Cortex of kidney (tissue), 1 donor: ENCODE data around the gene IL32.

Experiments
- DNase-seq: peaks from one replicate; lab custom pipeline; 2025; lab: John Stamatoyannopoulos, UW

IL32 gene

GRCh38 chr16:3089717-3090592, 24.5 kb downstream of the IL32 start:
- DNase-seq, result no peak

DNA sequence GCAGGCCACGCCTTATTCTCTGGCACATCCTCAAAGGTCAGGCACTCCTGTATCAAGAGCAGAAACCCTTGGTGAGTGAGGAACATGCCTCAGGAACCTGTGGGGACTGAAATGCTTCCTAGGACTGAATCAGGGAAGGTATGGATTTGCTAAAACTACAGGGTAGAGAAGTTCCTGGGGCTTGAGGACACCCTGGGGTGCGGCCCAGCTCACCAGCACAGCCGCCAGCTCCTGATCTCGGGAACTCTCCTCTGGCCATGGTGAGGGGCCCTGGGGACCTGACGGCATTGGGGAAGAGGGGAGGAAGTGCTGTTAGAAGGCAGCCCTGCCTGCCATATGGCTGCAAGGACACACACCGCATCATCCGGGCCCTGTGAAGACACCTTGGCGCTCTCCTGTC, 26.1 kb downstream of the IL32 start:
- DNase-seq, result no peak

GRCh38 chr16:3092501-3092941, 27.1 kb downstream of the IL32 start:
- no peak for DNase-seq

DNA sequence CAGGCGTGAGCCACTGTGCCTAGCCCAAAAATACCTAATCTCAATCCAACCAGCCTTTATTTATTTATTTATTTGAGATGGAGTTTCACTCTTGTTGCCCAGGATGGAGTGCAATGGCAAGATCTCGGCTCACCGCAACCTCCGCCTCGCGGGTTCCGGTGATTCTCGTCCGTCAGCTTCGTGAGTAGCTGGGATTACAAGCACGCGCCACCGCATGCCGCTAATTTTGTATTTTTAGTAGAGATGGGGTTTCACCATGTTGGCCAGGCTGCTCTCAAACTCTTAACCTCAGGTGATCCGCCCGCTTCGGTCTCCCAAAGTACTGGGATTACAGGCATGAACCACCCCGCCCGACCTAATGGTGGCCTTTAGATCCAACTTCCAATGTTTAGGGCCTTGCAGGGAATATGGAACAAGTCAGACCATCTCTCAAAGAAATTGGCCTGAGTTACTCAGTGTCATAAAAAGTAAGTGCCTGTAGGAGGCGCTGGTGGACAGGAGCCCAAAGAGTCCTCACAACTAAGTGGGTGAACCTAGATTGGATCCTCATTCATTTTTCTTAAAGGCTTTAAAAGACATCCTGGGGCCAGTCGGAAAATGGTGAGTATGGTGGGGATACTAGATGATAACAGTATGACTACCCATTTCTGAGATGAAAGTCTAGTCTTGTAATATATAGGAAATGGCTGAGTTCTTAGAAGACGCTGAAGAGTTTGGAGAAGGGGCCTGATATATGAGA, 29.0 kb downstream of the IL32 start:
- DNase-seq, result no peak

DNA sequence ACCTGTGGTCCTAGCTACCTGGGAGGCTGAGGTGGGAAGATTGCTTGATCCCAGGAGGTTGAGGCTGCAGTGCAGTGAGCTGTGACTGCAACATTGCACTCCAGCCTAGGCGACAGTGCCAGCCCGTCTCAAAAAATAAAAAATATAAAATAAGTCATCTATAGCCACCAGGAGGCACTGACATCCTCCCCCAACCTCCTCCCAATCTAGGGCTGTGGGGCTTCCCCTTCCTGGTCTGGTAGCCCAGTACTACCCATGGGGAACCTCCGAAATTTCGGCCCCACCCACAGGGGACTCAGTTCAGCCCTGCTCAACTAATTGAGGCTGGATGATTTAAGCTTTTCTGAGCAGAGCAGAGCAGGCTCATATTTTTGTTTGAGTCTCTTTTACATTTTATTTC, 30.4 kb downstream of the IL32 start:
- no peak for DNase-seq

- no peak for DNase-seq
Observed at GRCh38 chr16:3096362-3096761, 30.9 kb downstream of the IL32 start.

GRCh38 chr16:3097266-3097665, 31.8 kb downstream of the IL32 start:
- DNase-seq, result no peak

DNA sequence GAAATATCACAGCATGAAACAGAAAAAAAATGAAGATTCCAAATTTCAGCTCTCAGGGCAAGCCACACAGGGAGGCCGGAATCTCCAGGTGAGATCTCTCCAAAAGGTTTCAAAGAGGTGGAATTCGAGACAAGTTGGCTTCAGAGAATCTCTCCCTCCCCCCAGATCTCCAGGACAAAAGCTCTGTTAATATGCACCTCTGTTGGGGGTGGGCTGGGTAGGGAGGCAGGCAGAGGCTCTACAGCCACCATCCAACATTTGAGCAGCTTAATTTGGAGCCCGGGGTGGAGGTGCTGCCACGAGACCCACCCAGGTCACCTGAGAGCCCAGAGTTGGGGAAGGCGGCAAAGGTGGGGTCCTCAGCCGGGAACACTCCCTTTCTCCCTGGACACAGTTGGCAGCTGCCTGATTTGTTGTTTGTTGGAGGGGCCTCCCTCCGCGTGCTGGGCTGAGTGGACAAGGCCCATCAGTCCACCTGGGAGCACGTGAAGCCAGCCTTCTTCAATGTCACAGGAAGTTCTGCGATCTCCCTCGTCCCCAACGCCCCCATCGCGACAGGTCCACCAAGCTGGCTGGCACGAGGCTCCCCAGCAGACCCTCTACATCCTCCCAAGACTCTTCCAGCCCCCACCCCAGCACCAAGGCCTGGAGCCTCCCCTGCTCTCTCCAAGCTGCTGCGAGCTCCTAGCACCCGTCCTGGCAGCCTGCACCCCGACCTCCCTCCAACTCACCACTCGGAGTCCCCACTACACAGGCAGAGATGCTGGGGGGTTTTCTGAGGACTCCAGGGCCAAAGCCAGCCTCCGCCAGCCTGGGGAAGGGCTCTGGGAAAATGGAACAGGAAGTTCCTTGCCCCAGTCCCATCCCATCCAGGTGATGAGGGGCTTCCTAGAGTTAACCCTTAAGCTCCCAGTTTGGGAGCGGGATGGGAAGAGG, 33.3 kb downstream of the IL32 start, which contains the start of gene ZSCAN10:
Gene ZSCAN10 (minus strand): TSS at position 836 of the 936 bp plus-strand sequence. CDS start 6,357 bp downstream, outside the sequence.
- DNase-seq, result no peak

- DNase-seq, result no peak
Observed at GRCh38 chr16:3099395-3099731, 33.9 kb downstream of the IL32 start.

DNA sequence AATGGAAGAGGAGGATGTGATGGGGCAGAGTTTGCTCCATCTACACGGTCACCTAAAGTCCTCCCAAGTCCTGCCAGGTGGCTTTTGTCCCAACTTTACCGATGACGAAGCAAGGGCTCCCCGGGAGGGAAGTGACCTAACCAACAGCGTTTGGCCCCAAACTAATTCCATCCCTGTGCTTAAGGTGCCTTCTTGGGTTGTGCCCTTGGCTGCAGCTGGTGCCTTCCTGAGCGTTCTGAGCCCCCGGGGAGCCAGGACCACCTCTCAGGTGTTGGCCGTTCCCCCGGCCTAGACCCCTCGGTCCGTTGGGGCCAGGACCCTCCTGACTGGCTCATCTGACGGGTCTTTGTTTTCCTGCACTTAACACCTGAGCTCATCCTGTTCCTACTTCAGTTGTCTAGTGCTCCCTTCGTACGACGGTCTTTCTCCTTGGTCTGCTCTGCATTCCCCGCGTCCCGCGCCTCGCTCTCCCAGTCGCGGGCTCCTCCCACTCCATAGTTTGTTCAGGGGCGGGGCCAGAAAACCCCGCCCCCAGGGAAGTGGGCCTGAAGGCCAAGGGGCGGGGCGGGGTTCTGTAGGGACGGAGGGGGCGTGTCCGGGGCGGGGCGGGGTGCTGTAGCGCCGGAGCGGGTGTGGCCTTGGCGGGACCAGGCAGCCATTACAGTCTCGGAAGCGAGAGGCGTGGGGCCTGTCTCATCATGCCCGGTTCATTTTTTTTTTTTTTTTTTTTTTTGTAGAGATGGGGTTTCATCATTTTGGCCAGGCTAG, 34.5 kb downstream of the IL32 start:
- no peak for DNase-seq

DNA sequence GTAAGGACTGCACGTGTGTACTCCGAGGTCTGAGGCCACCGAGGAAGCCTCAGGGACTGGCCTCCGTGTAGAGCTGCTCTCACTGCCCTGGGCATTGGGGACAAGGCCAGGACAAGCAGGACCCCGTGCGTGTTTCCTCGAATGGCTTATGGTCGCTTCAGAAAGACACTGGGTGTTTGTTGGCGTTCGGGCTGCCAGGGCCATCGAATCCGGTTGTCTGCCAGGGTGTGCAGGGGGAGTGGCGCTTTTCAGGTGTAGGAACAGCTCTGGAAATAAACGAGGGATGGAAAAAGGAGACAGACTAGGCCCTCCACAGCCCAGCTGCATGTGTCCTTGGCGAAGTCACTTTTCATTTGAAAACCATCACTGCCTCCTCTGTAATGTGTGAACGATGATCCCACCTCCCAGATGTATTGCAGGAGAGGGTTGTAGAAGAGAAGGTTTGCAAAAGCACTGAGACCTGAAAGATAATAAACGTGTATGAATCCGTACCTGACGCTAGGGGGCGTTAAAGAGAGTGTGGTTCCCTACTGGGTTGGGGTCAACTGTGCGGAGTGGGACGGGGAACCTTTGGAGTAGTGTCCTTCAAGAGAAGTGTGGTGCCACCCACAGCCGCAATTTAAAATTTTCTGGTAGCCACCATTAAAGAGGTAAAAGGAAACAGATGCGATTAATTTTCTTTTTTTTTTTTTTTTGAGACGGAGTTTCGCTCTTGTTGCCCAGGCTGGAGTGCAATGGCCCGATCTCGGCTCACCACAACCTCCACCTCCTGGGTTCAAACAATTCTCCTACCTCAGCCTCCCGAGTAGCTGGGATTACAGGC, 35.8 kb downstream of the IL32 start:
- DNase-seq, result no peak

GRCh38 chr16:3101841-3102470, 36.5 kb downstream of the IL32 start:
- DNase-seq, result no peak

DNA sequence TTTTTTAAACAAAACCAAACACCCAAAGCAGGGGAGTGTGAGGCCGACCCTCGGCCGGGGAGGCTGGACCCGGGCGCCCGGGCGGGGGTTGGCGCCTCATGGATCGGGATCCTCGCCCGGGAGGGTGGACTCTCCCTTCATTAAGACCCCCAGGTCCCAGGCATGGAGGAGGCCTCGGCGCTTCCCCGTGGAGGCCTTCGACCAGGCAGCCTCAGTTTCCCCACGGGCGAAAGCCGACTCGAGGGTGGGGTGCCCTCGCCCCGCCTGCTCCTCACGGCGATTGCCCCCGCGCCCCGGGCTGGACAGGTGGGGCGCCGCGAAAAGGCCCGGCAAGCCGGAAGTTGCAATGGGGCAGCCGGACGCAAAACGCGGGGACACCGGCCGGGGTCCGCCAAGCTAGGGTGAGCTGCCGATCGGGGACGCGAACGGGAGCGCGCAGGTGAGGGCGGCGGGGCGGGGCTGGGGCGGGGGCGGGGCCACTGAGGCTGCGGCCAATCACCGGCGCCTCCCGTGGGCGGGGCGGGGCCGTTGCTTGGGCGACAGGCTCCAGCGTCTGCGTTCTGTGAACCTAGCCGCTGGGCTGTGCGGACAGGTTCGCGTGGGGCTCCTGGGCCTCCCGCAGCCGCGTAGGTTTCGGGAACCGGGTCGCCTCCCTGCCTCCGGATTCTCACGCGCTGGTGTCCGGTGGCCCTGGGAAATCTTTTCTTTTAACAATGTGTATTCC, 40.9 kb downstream of the IL32 start:
- no peak for DNase-seq

DNA sequence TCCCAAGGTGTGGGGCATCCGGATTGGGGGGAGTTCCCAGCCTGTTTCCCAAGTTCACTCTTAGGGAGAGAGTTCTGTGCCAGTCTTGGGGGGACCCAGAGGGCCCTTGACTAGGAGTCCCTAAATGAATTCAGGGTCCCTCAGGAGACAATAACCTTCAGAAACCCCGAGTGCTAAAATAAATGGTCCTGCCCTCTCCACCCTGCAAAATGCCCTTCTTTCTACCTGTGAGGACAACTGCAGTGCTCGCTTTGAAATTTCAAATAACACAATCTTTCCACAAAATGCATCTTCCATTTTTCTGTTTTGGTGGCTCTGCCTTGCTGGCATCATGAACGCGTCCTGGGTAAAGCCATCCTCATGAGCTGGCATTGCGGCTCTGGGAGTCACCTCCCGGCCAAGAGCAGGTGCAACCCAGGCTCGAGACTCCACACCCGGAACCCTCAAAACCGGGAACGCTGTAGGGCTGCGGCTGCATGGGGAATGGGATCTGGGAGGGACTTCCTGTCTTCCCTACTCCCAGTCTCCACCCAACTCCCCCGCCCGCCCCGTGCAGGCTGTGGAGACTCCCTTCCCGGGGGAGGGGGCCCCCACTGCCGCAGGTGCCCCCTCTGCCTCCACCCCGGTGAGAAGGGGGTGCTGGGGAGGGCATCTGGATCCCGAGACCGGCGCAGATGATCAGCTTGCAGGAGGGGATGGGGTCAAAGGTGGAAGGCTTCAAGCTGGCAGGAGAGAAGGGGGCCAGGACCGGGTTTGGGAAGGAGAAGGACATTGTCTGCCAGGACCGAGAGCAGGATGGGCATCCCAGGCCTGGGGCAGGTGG, 46.8 kb downstream of the IL32 start, which contains the start of gene ZNF205:
Gene ZNF205 (plus strand): TSS at position 529 of the 823 bp plus-strand sequence. CDS start 845 bp downstream, outside the sequence.
- DNase-seq, result no peak

DNA sequence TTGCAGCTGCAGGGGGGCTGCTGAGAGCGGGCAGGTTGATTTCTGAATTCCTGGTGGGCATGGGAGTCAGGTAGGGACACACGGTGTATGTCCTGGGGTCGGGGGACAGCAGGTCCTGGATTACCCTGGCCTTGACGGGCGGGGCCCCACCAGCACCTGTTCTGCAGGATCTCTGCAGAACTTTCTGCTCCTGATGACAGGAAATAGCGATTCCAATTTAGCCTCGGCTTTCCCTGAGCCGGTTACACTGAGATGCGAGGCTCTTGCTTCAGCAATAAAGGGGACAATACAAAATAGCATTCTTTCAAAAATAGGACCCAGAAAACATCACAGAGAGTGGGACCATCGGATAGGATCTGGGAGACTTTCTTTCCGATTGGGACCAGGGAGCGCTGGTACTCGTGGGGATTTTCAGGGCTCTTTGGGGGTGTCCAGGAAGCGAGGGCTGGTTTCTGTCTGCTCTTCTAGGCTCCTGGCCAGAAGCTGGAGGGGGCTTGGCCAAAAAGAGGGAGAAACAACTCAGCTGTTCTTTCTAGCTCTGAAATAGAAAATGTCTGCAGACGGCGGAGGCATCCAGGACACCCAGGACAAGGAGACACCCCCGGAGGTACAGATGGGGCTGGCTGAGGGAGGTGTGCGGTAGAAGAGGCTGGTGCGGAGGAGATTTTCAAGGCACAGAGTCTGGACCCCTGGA, 47.6 kb downstream of the IL32 start:
- no peak for DNase-seq

GRCh38 chr16:3113765-3114479, 48.5 kb downstream of the IL32 start:
- no peak for DNase-seq

GRCh38 chr16:3115003-3115402, 49.6 kb downstream of the IL32 start:
- no peak for DNase-seq
